ENCODE results near the gene PLA2G6.

- TF ChIP-seq CTCF (IDR thresholded peaks at IDR 0.05) (no peak), POLR2A (IDR thresholded peaks at IDR 0.05) (no peak)
Measured at GRCh38 chr22:38125751-38126201, 55.9 kb downstream of the PLA2G6 start.
